OCI-LY3 (cell line): ENCODE measurements around the gene TRABD2B.

Experiments
- H2AFZ ChIP-seq: fragments of 200-600, 300-600 bp; shearing (Covaris generic); 2 replicates; pipeline ENCODE4 v1.6.0; 2014; ENCODE audit warnings: antibody characterized with exemption, low read depth, low read length
- H3K27ac ChIP-seq: fragments of 200-600, 300-600 bp; sonication (generic); 2 replicates; pipeline ENCODE4 v1.5.1; 2014; ENCODE audit warnings: mild to moderate bottlenecking, low read length, moderate library complexity, mixed read lengths
- H3K27me3 ChIP-seq: fragments of 200-600, 300-600 bp; sonication (generic); 2 replicates; pipeline ENCODE4 v1.6.1; 2014; ENCODE audit warnings: low read depth, low read length, mixed read lengths
- H3K36me3 ChIP-seq: fragments of 200-600, 300-600 bp; sonication (generic); replicated peaks from 2 replicates; pipeline ENCODE3; 2014; ENCODE audit warnings: low read depth, low read length, mixed read lengths
- H3K4me1 ChIP-seq: fragments of 300-600, 200-600 bp; sonication (generic); 2 replicates; pipeline ENCODE4 v1.6.1; 2014; ENCODE audit warnings: low read length, mixed read lengths
- H3K4me2 ChIP-seq: fragments of 200-600, 300-600 bp; sonication (generic); 2 replicates; pipeline ENCODE4 v1.6.1; 2014; ENCODE audit warnings: low read length, mixed read lengths
- H3K4me3 ChIP-seq: fragments of 300-600, 200-600 bp; sonication (generic); 2 replicates; pipeline ENCODE4 v1.5.1; 2014; ENCODE audit warnings: antibody characterized with exemption, mild to moderate bottlenecking, low read length, moderate library complexity
- H3K79me2 ChIP-seq: fragments of 300-600, 200-600 bp; shearing (Covaris generic); 2 replicates; pipeline ENCODE4 v1.6.1; 2014; ENCODE audit warnings: mild to moderate bottlenecking, low read length, mixed read lengths
- H3K9ac ChIP-seq: fragments of 300-600, 200-600 bp; shearing (Covaris generic); 2 replicates; pipeline ENCODE4 v1.6.0; 2014; ENCODE audit warnings: mild to moderate bottlenecking, low read length, moderate library complexity
- H3K9me3 ChIP-seq: fragments of 200-600, 300-600 bp; shearing (Covaris generic); 2 replicates; pipeline ENCODE4 v1.6.1; 2014; ENCODE audit warnings: low read length, mixed read lengths; ENCODE audit not compliant: insufficient read depth
- H4K20me1 ChIP-seq: fragments of 200-600, 300-600 bp; sonication (generic); 2 replicates; pipeline ENCODE4 v1.6.1; 2016; ENCODE audit warnings: low read length, mixed read lengths; ENCODE audit not compliant: insufficient read depth
- EZH2phosphoT487 ChIP-seq: fragments of 200-600 bp; shearing (Covaris generic); IDR thresholded peaks from 2 replicates; pipeline ENCODE4 v1.6.1; 2018; ENCODE audit warnings: antibody characterized with exemption, mixed run types, low read depth
- TF ChIP-seq, protein P1 (sequence below): fragments of 200-600, 300-600 bp; sonication (generic); IDR thresholded peaks from 2 replicates; pipeline ENCODE4 v1.5.1; 2014; ENCODE audit warnings: antibody characterized with exemption, low read length, low read depth

TRABD2B gene

DNA sequence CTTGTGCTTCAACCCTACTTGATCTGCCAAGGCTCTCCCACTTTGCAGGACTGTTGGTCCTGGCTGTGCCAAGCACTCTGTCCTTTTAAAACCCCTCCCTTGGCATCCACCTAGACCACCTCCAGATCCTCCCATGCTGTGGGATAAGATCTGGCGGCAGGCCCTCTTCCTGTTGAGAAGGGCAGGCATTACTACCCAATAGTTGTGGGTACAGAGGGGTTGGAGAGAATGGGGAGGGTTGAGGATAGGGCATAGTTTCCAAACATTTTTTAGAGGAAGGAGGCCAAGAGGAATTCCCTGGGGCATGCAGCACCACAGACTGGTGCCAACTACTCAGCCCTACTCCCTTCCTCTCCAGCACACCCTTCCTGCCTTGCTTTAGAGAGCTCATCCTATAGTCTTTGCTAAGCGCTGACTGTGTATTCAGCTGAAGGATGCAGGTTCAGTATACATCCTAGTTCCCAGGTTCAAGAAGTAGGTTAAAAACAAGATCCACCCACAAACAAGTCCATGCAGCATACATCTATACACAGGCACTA, 70.7 kb downstream of the TRABD2B start:
- Histone ChIP-seq H3K9ac (no peak overlapping the region), H4K20me1 (no peaks in the 10 kb centered on the region), H3K27me3 (peaks cover 9% of the 10 kb centered on the region; the same call in 1 of the 2 replicates), H3K36me3 (no peaks in the 10 kb centered on the region), H3K9me3 (no peaks in the 10 kb centered on the region), H3K4me3 (no peak overlapping the region), H3K4me1 (no peaks in the 10 kb centered on the region), H3K27ac (no peak overlapping the region), H3K4me2 (no peak overlapping the region), H2AFZ (no peak overlapping the region), H3K79me2 (no peaks in the 10 kb centered on the region)
- no peak for TF ChIP-seq EZH2phosphoT487
- TF ChIP-seq, protein P1, sequence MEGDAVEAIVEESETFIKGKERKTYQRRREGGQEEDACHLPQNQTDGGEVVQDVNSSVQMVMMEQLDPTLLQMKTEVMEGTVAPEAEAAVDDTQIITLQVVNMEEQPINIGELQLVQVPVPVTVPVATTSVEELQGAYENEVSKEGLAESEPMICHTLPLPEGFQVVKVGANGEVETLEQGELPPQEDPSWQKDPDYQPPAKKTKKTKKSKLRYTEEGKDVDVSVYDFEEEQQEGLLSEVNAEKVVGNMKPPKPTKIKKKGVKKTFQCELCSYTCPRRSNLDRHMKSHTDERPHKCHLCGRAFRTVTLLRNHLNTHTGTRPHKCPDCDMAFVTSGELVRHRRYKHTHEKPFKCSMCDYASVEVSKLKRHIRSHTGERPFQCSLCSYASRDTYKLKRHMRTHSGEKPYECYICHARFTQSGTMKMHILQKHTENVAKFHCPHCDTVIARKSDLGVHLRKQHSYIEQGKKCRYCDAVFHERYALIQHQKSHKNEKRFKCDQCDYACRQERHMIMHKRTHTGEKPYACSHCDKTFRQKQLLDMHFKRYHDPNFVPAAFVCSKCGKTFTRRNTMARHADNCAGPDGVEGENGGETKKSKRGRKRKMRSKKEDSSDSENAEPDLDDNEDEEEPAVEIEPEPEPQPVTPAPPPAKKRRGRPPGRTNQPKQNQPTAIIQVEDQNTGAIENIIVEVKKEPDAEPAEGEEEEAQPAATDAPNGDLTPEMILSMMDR = no peak

DNA sequence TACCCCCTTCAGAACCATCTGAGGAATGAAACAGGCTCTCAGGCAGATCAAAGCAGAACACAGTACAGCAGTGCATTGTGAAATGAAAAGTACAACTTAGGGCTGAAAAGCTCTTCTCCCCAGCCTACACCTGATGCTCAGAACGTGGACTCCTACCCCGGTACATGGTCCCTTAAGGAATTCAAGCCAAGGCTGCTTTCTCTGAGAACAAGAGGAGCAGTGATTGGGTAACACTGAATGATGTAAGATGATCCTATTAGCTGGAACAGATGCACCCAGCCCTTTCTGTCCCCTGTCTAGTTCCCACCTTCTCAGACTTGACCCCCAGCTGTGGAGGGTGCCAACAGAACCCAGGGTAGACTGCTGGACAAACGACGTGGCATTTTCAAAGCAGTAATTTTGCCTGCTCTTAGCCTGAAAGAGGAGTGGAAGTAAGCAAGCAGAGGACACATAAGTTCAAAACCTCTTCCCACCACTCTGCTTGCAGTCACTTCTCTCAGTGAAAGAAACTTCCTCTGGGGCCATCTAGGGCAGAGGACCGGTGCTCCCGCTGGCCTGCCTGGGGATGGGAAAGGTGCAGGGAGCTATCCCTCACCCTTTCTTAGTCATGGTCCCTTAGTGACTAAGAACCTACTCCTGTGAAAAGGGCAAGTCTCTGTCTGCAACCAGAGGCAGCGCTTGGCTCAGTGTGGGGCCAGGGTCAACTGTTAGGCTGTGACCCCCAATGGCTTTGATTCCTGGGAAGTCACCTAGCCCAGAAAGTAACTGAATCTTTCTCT, 72.7 kb downstream of the TRABD2B start:
- Histone ChIP-seq H3K4me2 (no peak overlapping the region), H3K9ac (no peak overlapping the region), H3K4me3 (no peak overlapping the region), H4K20me1 (no peaks in the 10 kb centered on the region), H3K27me3 (peaks cover 9% of the 10 kb centered on the region; the same call in 1 of the 2 replicates), H3K4me1 (peaks cover 9% of the 10 kb centered on the region), H3K36me3 (no peaks in the 10 kb centered on the region), H3K27ac (no peak overlapping the region), H3K9me3 (no peaks in the 10 kb centered on the region), H2AFZ (no peak overlapping the region), H3K79me2 (no peaks in the 10 kb centered on the region)
- no peak for TF ChIP-seq EZH2phosphoT487
- TF ChIP-seq, protein P1 = no peak

DNA sequence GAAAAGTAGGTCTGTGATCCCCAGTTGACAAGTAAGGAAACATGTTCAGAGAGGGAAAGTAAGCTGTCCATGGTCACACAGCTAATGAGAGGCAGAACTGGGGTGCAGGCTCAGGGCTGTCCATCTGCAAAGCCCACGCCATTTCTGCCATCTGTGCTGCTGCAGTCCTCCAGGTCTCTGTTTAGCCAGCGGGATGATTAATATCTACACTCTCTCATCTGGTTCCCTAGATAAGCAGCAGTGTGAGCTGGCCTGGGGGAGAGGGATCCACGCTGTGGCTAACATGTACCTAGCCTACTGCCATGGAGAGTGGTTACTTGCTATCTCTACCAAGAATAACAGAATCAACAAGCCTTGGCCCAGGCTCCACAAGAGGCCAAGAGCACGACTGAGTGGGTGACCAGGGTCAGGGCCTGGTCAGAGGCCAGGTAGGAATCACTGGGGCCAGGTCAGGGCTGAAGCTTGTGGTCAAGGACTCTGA, 75.2 kb downstream of the TRABD2B start:
- Histone ChIP-seq H3K27me3 (peaks cover 9% of the 10 kb centered on the region; the same call in 1 of the 2 replicates), H3K79me2 (no peaks in the 10 kb centered on the region), H4K20me1 (no peaks in the 10 kb centered on the region), H3K9ac (no peak overlapping the region), H3K4me3 (no peak overlapping the region), H3K9me3 (no peaks in the 10 kb centered on the region), H2AFZ (no peak overlapping the region), H3K4me2 (no peak overlapping the region), H3K36me3 (no peaks in the 10 kb centered on the region), H3K4me1 (peaks cover 9% of the 10 kb centered on the region), H3K27ac (no peak overlapping the region)
- TF ChIP-seq EZH2phosphoT487 = no peak
- TF ChIP-seq, protein P1 = no peak

DNA sequence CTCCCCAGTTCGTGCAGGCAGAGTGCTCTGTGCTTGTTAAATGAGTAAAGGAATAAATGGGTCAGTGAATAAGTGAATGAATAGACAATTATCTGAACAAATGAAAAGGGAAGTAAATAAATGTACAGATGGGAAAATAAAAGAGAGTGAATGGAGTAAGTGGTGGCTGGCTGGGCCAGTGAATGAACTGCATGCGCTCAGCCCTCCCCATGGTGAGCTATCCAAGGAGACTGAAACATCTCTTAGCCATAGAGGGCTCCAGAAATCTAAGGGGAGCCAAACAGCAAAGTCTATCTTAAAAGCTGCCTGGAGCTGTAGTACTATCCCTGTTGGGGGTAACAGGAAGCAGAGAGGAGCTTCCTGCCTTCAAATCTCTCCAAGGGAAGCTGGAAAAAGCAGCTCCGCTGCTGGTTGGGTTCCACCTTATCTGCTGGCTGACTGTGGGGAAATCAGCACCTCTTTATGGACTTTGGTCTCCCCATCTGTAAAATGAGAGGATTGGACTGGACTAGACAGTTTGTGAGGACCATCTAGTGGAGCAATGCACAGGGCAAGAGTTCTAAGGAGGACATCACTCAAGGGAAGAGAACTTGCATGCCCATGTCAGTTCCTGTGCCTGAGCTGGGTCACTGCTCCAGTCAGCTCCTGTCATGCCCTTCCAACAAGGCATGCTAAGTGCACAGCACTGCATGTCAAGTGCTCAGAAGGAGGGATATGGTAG, 77.9 kb downstream of the TRABD2B start:
- Histone ChIP-seq H3K9me3 (no peaks in the 10 kb centered on the region), H3K27me3 (no peaks in the 10 kb centered on the region), H2AFZ (no peak overlapping the region), H3K9ac (no peak overlapping the region), H3K4me1 (peaks cover 9% of the 10 kb centered on the region), H3K4me2 (no peak overlapping the region), H3K79me2 (no peaks in the 10 kb centered on the region), H3K27ac (no peak overlapping the region), H4K20me1 (no peaks in the 10 kb centered on the region), H3K4me3 (no peak overlapping the region), H3K36me3 (no peaks in the 10 kb centered on the region)
- no peak for TF ChIP-seq EZH2phosphoT487
